Metanephros (tissue), 1 donor: ENCODE measurements around the gene GBP6. TPM values are rescaled to one million over a fixed set of nuclear protein-coding genes. Genes with fewer than 3 reads are reported as not detected.

Source experiments
- total RNA-seq: library from RNA; depleted of rRNA; stranded (reverse); fragments of >200 nt; gene quantifications from one replicate; pipeline ENCODE4 v1.2.3, GENCODE V29; 2014

The GBP6 gene
- total RNA-seq: 0.12 TPM

GRCh38 chr1:89363638-89364536 is at the start of gene GBP6:
GBP6 (plus strand) TSS chr1:89364059; CDS start chr1:89368552, 4,493 bp downstream.

Other genes starting within 250 kb of the GBP6 start
- 4.8 TPM for gene GBP2, start 237.9 kb upstream of the GBP6 start, total RNA-seq
- not detected for gene GBP7, start 188.1 kb upstream of the GBP6 start, total RNA-seq
- 9.6 TPM for gene GBP4, start 165.1 kb upstream of the GBP6 start, total RNA-seq
- gene GBP5, start 91.2 kb upstream of the GBP6 start, total RNA-seq: 0.53 TPM
- gene LRRC8B, start 160.8 kb downstream of the GBP6 start, total RNA-seq: 8.3 TPM